Esophagus squamous epithelium (tissue), 4 donors: ENCODE measurements around the gene PITPNM3.

ENCODE experiments used
- POLR2A ChIP-seq, 4 donors: fragments of 450-650 bp; IDR thresholded peaks; one replicate each; pipeline ENCODE4 v1.6.1; 2017; ENCODE audit warnings: antibody characterized with exemption in 4 of 4, mild to moderate bottlenecking in 4 of 4, moderate library complexity in 3 of 4
- TF ChIP-seq, protein P1 (sequence below), 6 experiments: fragments of 450-650 bp in 4 of 6; fragments of 200-600 bp in 2 of 6; sonication (generic) in 2 of 6; IDR thresholded peaks; one replicate each; pipeline ENCODE4 v1.5.1; 2016 to 2019; ENCODE audit warnings: antibody characterized with exemption in 6 of 6, mild to moderate bottlenecking in 4 of 6, moderate library complexity in 4 of 6

DNA sequence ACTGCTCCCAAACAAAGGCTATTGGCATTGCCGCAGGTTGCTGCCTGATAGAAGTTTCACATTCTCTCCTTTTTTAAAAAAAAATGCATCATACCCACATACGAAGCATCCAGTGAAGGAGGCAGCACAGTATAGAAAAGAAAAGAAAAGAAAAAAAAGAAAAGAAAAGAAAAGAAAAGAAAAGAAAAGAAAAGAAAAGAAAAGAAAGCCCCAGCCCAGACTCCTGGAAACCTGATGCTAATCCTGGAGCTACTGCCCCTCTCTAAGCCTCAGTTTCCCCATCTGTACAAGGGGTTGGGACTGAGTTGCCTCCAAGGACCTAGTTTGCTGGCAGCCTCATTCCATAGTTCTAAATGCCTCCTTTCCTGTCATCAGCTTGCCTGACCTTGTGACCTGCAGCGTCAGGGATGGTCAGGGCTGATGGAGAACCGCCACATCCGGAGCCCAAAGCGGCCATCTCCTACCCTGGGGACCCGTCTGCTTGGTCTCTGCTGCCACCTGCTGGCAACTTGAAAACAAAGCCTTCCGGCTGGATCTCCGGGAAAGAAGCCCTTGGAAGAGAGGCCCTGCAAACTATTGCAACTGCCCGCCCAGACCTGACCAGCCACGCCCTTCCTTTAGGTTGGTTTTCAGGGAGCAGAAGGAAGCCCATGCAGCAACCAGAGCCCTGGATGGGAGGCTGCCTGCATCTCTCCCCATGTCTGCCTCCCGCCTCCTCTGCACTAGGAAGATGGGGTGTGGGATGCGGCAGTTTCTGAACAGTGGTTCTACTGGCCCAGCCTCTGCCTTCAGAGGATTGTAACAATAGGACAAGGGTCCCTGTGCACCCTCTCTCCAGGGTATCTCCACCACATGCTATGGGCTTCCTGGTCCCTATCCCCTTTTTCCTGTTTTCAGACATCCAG, 134.4 kb downstream of the PITPNM3 start:
- TF ChIP-seq POLR2A (IDR thresholded peaks at IDR 0.05) = no peak
- TF ChIP-seq, protein P1, sequence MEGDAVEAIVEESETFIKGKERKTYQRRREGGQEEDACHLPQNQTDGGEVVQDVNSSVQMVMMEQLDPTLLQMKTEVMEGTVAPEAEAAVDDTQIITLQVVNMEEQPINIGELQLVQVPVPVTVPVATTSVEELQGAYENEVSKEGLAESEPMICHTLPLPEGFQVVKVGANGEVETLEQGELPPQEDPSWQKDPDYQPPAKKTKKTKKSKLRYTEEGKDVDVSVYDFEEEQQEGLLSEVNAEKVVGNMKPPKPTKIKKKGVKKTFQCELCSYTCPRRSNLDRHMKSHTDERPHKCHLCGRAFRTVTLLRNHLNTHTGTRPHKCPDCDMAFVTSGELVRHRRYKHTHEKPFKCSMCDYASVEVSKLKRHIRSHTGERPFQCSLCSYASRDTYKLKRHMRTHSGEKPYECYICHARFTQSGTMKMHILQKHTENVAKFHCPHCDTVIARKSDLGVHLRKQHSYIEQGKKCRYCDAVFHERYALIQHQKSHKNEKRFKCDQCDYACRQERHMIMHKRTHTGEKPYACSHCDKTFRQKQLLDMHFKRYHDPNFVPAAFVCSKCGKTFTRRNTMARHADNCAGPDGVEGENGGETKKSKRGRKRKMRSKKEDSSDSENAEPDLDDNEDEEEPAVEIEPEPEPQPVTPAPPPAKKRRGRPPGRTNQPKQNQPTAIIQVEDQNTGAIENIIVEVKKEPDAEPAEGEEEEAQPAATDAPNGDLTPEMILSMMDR (IDR thresholded peaks at IDR 0.05) = peak; percentile 24 to 84 (median 80)
